Astrocyte of the spinal cord (primary cell): ENCODE results near the gene CEACAM3.

Source experiments
- DNase-seq: peaks from one replicate; pipeline ENCODE4 v3.0.0; 2011; ENCODE audit warnings: low read depth, low spot score
- H3K4me3 ChIP-seq: 2 replicates; pipeline ENCODE4 v1.5.1; 2011; ENCODE audit warnings: low read depth, mild to moderate bottlenecking, low read length, moderate library complexity
- in situ Hi-C: cut with HindIII; loops from 2 replicates; pipeline ENCODE4 v1.10.0; 2017; ENCODE audit warnings: low sequenced_read_pairs
- TF ChIP-seq, protein P1 (sequence below): IDR thresholded peaks from 2 replicates; pipeline ENCODE4 v1.5.1; 2012; ENCODE audit warnings: low read depth, mild to moderate bottlenecking, low read length, inconsistent platforms

CEACAM3 gene

DNA sequence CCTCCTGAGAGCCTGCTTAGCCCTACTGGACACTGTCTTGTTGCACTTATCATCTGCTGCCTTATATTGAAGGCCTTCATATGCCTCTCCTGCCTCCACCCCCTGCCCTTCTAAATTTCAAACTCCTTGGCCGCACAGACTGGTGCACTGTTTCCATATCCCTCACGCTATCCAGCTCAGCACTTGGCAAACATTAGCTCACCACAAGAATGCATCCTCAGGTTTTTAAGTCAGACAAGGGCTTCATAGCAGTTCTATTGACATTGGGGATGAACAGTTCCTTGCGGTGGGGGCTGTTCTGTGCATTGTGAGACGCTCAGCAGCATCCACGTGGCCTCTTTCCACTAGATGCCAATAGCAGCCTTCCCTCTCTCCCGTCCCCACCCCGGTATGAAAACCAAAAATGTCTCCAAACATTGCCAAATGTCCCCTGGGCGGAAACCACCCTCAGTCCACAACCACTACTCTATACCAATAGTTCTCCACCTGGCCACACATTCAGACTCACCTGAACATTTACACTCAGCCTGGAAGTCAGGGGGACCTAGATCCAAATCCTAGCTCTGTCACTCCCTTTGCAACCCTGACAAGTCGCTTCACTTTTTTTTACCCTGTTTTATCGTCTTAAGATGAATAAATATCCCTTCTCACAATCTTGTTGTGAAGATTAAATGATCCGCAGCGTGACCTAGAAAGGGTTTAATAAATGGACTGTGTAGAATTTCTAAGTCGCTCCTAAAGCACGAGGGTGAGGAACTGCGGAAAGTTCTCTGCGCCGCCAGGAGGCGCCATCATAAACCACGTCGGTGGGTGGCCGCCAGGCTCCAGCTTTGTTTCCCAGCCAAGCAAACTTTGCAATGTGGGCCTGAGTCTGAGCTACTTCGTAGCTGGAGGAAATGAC, 3.6 kb upstream of the CEACAM3 start:
- TF ChIP-seq, protein P1, sequence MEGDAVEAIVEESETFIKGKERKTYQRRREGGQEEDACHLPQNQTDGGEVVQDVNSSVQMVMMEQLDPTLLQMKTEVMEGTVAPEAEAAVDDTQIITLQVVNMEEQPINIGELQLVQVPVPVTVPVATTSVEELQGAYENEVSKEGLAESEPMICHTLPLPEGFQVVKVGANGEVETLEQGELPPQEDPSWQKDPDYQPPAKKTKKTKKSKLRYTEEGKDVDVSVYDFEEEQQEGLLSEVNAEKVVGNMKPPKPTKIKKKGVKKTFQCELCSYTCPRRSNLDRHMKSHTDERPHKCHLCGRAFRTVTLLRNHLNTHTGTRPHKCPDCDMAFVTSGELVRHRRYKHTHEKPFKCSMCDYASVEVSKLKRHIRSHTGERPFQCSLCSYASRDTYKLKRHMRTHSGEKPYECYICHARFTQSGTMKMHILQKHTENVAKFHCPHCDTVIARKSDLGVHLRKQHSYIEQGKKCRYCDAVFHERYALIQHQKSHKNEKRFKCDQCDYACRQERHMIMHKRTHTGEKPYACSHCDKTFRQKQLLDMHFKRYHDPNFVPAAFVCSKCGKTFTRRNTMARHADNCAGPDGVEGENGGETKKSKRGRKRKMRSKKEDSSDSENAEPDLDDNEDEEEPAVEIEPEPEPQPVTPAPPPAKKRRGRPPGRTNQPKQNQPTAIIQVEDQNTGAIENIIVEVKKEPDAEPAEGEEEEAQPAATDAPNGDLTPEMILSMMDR, result peak; percentile 78
- in situ Hi-C loops, result no loop called here
- H3K4me3 ChIP-seq, result no peak overlapping the region
- peak; percentile 36 for DNase-seq

DNA sequence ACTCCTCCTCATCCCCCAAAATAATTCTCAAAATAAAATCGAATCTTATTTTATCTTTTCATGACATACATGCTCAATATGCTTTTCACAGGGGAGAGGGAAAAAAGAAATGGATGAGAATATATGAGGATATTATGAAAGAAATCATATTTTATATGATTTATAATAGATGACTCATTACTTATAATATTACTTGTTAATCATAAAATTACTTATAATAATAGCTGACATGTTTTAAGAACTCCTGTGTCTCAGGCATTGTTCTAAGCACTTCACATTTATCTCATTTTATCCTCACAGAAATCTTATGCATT, 3.0 kb upstream of the CEACAM3 start:
- TF ChIP-seq, protein P1, result no peak
- no peak overlapping the region for H3K4me3 ChIP-seq
- no peak for DNase-seq
- in situ Hi-C loops, result no loop called here

DNA sequence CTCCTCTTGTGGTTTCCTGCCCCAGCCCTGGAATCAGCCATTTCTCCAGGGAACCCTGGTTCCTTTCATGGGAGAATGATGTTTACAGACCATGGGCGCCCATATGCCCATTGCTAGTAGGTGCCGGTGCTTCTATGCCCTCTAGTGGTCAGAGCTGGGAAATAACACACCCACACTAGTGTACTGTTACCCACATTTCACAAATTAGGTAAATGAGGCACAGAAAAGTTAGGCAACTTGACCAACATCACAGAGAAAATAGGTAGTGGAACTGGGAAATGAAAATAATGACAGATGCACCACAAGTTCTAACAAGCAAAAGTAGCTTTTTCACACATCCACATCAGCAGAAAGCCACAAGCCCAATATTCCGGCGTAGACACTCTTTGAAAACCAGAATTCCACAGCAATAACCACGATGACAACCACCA, 1.3 kb upstream of the CEACAM3 start:
- in situ Hi-C loops, result no loop called here
- DNase-seq, result peak; percentile 13
- no peak overlapping the region for H3K4me3 ChIP-seq
- TF ChIP-seq, protein P1, result peak; percentile 82

DNA sequence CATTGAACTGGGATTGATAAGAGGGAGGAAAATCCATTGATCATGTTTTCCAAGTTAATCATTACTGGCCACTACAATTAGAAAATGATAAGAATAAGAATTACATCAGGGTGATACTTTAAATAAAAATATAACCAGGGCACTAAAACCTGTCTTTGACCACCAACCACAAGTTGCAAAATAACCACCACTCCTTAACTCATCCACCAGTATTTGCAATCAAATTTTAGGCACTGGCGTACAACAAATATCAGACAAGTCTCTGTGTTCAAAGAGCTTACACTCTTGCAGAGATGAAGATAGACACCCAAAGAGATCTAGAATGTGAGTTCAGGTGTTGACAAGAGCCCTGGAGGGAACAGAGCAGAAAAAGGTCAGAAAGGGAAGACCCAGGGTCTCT, 514 bp downstream of the CEACAM3 start:
- H3K4me3 ChIP-seq, result no peak overlapping the region
- no peak for DNase-seq
- in situ Hi-C loops, result no loop called here
- TF ChIP-seq, protein P1, result no peak

DNA sequence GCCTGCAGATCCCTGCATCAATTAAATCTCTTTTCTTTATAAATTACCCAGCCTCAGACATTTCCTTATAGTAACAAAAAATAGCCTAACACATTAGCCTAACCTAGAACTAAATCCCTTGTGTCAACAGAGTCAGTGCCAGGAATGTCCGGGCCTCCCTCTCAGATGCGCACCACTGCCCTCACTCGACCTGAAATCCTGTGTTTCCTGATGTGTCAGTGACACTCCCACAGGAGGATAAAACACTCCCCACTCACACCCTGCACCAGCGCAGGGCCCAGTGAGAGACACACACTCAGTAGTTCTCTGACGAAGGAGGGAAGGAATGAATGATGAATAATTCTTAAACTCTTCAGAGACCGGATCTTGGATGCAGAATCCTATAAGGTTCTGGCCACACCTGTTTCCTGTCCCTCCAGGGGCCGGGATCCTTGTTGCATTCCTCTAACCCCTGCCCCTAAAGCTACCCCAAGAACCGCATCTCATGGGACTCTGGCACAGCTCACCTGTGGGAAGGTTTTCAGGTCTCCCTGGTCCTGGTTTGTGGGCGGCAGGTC, 3.1 kb downstream of the CEACAM3 start:
- in situ Hi-C loops, result no loop called here
- no peak overlapping the region for H3K4me3 ChIP-seq
- no peak for DNase-seq
- TF ChIP-seq, protein P1, result no peak

DNA sequence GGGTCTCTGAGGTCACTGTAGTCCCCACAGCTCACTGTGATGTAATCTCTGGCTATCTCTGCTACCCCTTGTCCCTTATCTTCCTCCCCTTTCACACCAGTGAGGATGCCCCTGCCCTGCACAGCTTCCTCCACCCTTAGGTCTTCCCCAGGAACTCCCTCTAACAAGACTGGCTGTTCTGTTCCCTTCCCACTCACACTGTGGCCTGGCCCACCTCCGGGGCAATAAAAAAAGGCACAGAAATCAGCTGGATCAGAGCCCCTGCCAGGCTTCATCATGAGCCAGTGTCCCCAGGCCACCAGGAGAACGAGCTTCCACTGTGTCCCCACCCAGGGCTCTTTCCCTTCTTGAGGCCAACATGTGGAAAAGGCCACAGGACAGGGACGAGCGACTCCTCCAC, 4.6 kb downstream of the CEACAM3 start:
- in situ Hi-C loops, result no loop called here
- no peak for DNase-seq
- TF ChIP-seq, protein P1, result no peak
- H3K4me3 ChIP-seq, result no peak overlapping the region
